ENCODE results near the gene ATF1. TPM values are rescaled to one million over a fixed set of nuclear protein-coding genes. Genes with fewer than 3 reads are reported as not detected.

Gene ATF1
- 30.3 and 32.2 TPM in 2 replicates for total RNA-seq
- long read RNA-seq, transcript ATF1-201 (7 exons, 2,181 nt) = major isoform, 13 of 24 reads
- long read RNA-seq, partial matches to known transcripts = 2 of 24 reads
- long read RNA-seq, other reads (novel, unspliced or antisense) = 9 of 24 reads

GRCh38 chr12:50763639-50764285 lies at the start of gene ATF1:
TSS of gene ATF1 (plus strand) at chr12:50764101. CDS start at chr12:50780146, 16,045 bp downstream.
- Mint-ChIP-seq H3K9me3 (ENCODE audit: unreplicated experiment) (no peaks in the 10 kb centered on the region), H3K36me3 (ENCODE audit: unreplicated experiment) (no peaks in the 10 kb centered on the region), H3K4me3 (ENCODE audit: unreplicated experiment) (peak within 1 kb of the TSS; percentile 90), H3K4me1 (ENCODE audit: unreplicated experiment) (peaks cover 32% of the 10 kb centered on the region), H3K27ac (ENCODE audit: unreplicated experiment) (peak within 1 kb of the TSS; percentile 98), H3K27me3 (ENCODE audit: unreplicated experiment) (no peaks in the 10 kb centered on the region)
- no peak for TF ChIP-seq CTCF (IDR thresholded peaks at IDR 0.05)
- peak; percentile 97 for DNase-seq (ENCODE audit: extremely low spot score, unreplicated experiment)

- DNase-seq (ENCODE audit: extremely low spot score, unreplicated experiment) = no peak
- Mint-ChIP-seq H3K27ac (ENCODE audit: unreplicated experiment) (peak overlapping the region; percentile 18), H3K27me3 (ENCODE audit: unreplicated experiment) (no peaks in the 10 kb centered on the region), H3K4me1 (ENCODE audit: unreplicated experiment) (peaks cover 9% of the 10 kb centered on the region), H3K36me3 (ENCODE audit: unreplicated experiment) (peaks cover 31% of the 10 kb centered on the region), H3K9me3 (ENCODE audit: unreplicated experiment) (no peaks in the 10 kb centered on the region), H3K4me3 (ENCODE audit: unreplicated experiment) (no peak overlapping the region)
- TF ChIP-seq CTCF (IDR thresholded peaks at IDR 0.05) = no peak
These were observed 48.7 kb upstream of the ATF1 start for GRCh38 chr12:50715174-50715573.

GRCh38 chr12:50718760-50719159 lies 45.1 kb upstream of the ATF1 start:
- no peak for TF ChIP-seq CTCF (IDR thresholded peaks at IDR 0.05)
- Mint-ChIP-seq H3K27ac (ENCODE audit: unreplicated experiment) (no peak overlapping the region), H3K36me3 (ENCODE audit: unreplicated experiment) (peaks cover 54% of the 10 kb centered on the region), H3K27me3 (ENCODE audit: unreplicated experiment) (no peaks in the 10 kb centered on the region), H3K9me3 (ENCODE audit: unreplicated experiment) (no peaks in the 10 kb centered on the region), H3K4me3 (ENCODE audit: unreplicated experiment) (no peak overlapping the region), H3K4me1 (ENCODE audit: unreplicated experiment) (peaks cover 9% of the 10 kb centered on the region)
- no peak for DNase-seq (ENCODE audit: extremely low spot score, unreplicated experiment)

GRCh38 chr12:50720085-50720484 lies 43.8 kb upstream of the ATF1 start:
- no peak for DNase-seq (ENCODE audit: extremely low spot score, unreplicated experiment)
- peaks cover 2% of the 10 kb centered on the region for H3K4me1 Mint-ChIP-seq (ENCODE audit: unreplicated experiment)
- no peak overlapping the region for H3K27ac Mint-ChIP-seq (ENCODE audit: unreplicated experiment)
- H3K4me3 Mint-ChIP-seq (ENCODE audit: unreplicated experiment) = no peak overlapping the region
- H3K27me3 Mint-ChIP-seq (ENCODE audit: unreplicated experiment) = no peaks in the 10 kb centered on the region
- peaks cover 52% of the 10 kb centered on the region for H3K36me3 Mint-ChIP-seq (ENCODE audit: unreplicated experiment)
- no peak for TF ChIP-seq CTCF (IDR thresholded peaks at IDR 0.05)
- H3K9me3 Mint-ChIP-seq (ENCODE audit: unreplicated experiment) = no peaks in the 10 kb centered on the region

- no peak for TF ChIP-seq CTCF (IDR thresholded peaks at IDR 0.05)
- no peak overlapping the region for H3K27ac Mint-ChIP-seq (ENCODE audit: unreplicated experiment)
- H3K9me3 Mint-ChIP-seq (ENCODE audit: unreplicated experiment) = no peaks in the 10 kb centered on the region
- no peak overlapping the region for H3K4me3 Mint-ChIP-seq (ENCODE audit: unreplicated experiment)
- H3K27me3 Mint-ChIP-seq (ENCODE audit: unreplicated experiment) = no peaks in the 10 kb centered on the region
- DNase-seq (ENCODE audit: extremely low spot score, unreplicated experiment) = no peak
- H3K4me1 Mint-ChIP-seq (ENCODE audit: unreplicated experiment) = no peaks in the 10 kb centered on the region
- H3K36me3 Mint-ChIP-seq (ENCODE audit: unreplicated experiment) = peaks cover 50% of the 10 kb centered on the region
These were observed 43.4 kb upstream of the ATF1 start for GRCh38 chr12:50720501-50720900.

All from osteocyte (in vitro differentiated cells).